K562 (cell line): Measurements from ENCODE around the gene FBP1. TPM values are rescaled to one million over a fixed set of nuclear protein-coding genes. Genes with fewer than 3 reads are reported as not detected.

Experiments
- ATAC-seq: fragments of 200-7000 bp; cut with Tn5 transposase; 3 replicates; pipeline ENCODE4 v1.9.1; 2020; ENCODE audit warnings: moderate library complexity
- BruUV-seq: library from RNA; stranded (reverse); fragments of 400-500 nt; replicated peaks from 2 replicates; lab custom pipeline; 2021; lab: Mats Ljungman, UMichigan
- CTCF ChIA-PET: fragments of 300-600 bp; formaldehyde crosslinking; extraction: SDS; loops from one replicate; lab custom pipeline; 2021; ENCODE audit warnings: low intra/inter-chr PET ratio; lab: Yijun Ruan, JAX
- POLR2A ChIA-PET: fragments of 300-600, 350-650 bp; sonication (Branson Sonifier 250); formaldehyde crosslinking; extraction: SDS; loops from one replicate; lab custom pipeline; 2021; ENCODE audit warnings: antibody characterized with exemption, inconsistent platforms; lab: Yijun Ruan, JAX
- DNase-seq, 4 experiments: peaks; one replicate each; pipeline versions ENCODE4 v3.0.0 to v3.0.0-alpha.2; 2011 to 2018; ENCODE audit warnings: low spot score in 3 of 4, mixed read lengths in 3 of 4; ENCODE audit errors: extremely low read depth in 1 of 4
- FAIRE-seq: peaks from 2 replicates; lab custom pipeline; 2011; peaks lifted over from hg19 to GRCh38; lab: Jason Lieb, UNC
- H2AFZ ChIP-seq: 2 replicates; pipeline ENCODE4 v1.6.0; 2011; ENCODE audit warnings: low read depth, low read length, control low read depth, inconsistent platforms
- H3K27ac ChIP-seq: fragments of 200-600 bp; 3 replicates; pipeline ENCODE4 v1.8.0; 2011; ENCODE audit warnings: low read depth, mild to moderate bottlenecking, control low read depth, inconsistent platforms, low read length, moderate library complexity, mixed read lengths; ENCODE audit errors: extremely low read depth
- H3K27me3 ChIP-seq, 2 experiments: fragments of 300-600 bp in 1 of 2; 2 replicates in 1 of 2; 3 replicates in 1 of 2; pipeline versions ENCODE4 v1.6.0 to v1.8.0; 2011; ENCODE audit warnings: inconsistent platforms in 2 of 2, low read length in 2 of 2, mild to moderate bottlenecking in 1 of 2, mixed read lengths in 1 of 2, moderate library complexity in 1 of 2; ENCODE audit not compliant: control insufficient read depth in 2 of 2, insufficient read depth in 2 of 2
- H3K36me3 ChIP-seq: fragments of 300-600 bp; 3 replicates; pipeline ENCODE4 v1.8.0; 2011; ENCODE audit warnings: mild to moderate bottlenecking, low read length, inconsistent platforms; ENCODE audit not compliant: control insufficient read depth, insufficient read depth
- H3K4me1 ChIP-seq, 2 experiments: fragments of 200-600 bp in 1 of 2; replicated peaks in 1 of 2; 2 replicates in 1 of 2; 3 replicates in 1 of 2; pipeline versions ENCODE4 v1.5.1 to v1.8.0; 2011; ENCODE audit warnings: inconsistent platforms in 2 of 2, low read length in 2 of 2, mild to moderate bottlenecking in 1 of 2, mixed read lengths in 1 of 2, moderate library complexity in 1 of 2; ENCODE audit not compliant: control insufficient read depth in 2 of 2, insufficient read depth in 2 of 2
- H3K4me2 ChIP-seq: 2 replicates; pipeline ENCODE4 v1.6.1; 2011; ENCODE audit warnings: low read length, control low read depth, inconsistent platforms, mixed read lengths; ENCODE audit not compliant: insufficient read depth
- H3K4me3 ChIP-seq: fragments of 200-600 bp; sonication (generic), shearing (Covaris generic); 2 replicates; pipeline ENCODE4 v1.5.1; 2016; ENCODE audit warnings: control low read depth, inconsistent platforms
- H3K79me2 ChIP-seq: fragments of 200-600 bp; 3 replicates; pipeline ENCODE4 v1.8.0; 2011; ENCODE audit warnings: low read length, inconsistent platforms; ENCODE audit not compliant: control insufficient read depth, insufficient read depth
- H3K9ac ChIP-seq, 2 experiments: 2 replicates each; pipeline versions ENCODE4 v1.6.0 to v1.6.1; 2011; ENCODE audit warnings: low read depth in 2 of 2, low read length in 2 of 2, control low read depth in 1 of 2, inconsistent platforms in 1 of 2, mild to moderate bottlenecking in 1 of 2, mixed read lengths in 1 of 2; ENCODE audit not compliant: insufficient read depth in 1 of 2
- H3K9me1 ChIP-seq: one replicate; pipeline ENCODE4 v1.6.0; 2011; ENCODE audit warnings: inconsistent platforms, mild to moderate bottlenecking, low read length, moderate library complexity; ENCODE audit not compliant: control insufficient read depth, insufficient read depth
- H3K9me3 ChIP-seq: replicated peaks from 2 replicates; pipeline ENCODE4 v1.5.1; 2011; ENCODE audit warnings: low read depth, low read length, inconsistent platforms; ENCODE audit not compliant: control insufficient read depth, insufficient read depth
- H4K20me1 ChIP-seq: replicated peaks from 2 replicates; pipeline ENCODE4 v1.6.1; 2011; ENCODE audit warnings: low read length, inconsistent platforms, mixed read lengths; ENCODE audit not compliant: control insufficient read depth, insufficient read depth
- BRD9 ChIP-seq: fragments of 450-650 bp; IDR thresholded peaks from 2 replicates; pipeline ENCODE4 v1.6.1; 2018; ENCODE audit warnings: low read depth; ENCODE audit not compliant: partially characterized antibody
- ESRRA ChIP-seq: fragments of 450-650 bp; IDR thresholded peaks from 2 replicates; pipeline ENCODE4 v1.6.1; 2014; ENCODE audit warnings: low read depth, mild to moderate bottlenecking, moderate library complexity, borderline replicate concordance
- MYNN ChIP-seq, 2 experiments: sonication (generic); formaldehyde crosslinking in 1 of 2; IDR thresholded peaks; 2 replicates each; pipeline versions ENCODE4 v1.5.0 to v1.6.1; 2016 to 2020; ENCODE audit warnings: antibody characterized with exemption in 1 of 2, missing genetic modification reagents in 1 of 2
- SPI1 ChIP-seq: IDR thresholded peaks from 2 replicates; pipeline ENCODE4 v1.6.1; 2011; ENCODE audit warnings: low read depth, low read length, control low read depth, borderline replicate concordance
- WGBS: fragments of 100-300 bp; shearing (Covaris generic); methylation state at CpG from one replicate; pipeline ENCODE4 v1.1.6; 2016; ENCODE audit warnings: low coverage, mixed read lengths; ENCODE audit not compliant: insufficient coverage; ENCODE audit errors: missing lambda C conversion rate; 5-methylcytosine and 5-hydroxymethylcytosine counted together
- in situ Hi-C: fragments of 300-500 bp; cut with MboI; formaldehyde crosslinking; loops from 4 replicates; pipeline ENCODE4 v1.15.0; 2018; ENCODE audit warnings: inconsistent platforms, mixed read lengths
- intact Hi-C: fragments of 100-400 bp; cut with micrococcal nuclease; formaldehyde crosslinking; loops from 2 replicates; pipeline ENCODE4 v1.14.2; 2022
- polyA plus RNA-seq, 8 experiments: library from polyadenylated mRNA; depleted of rRNA in 4 of 8; stranded (reverse) in 5 of 8; unstranded in 3 of 8; fragments of >200 nt; fragmentation: Nextera tagmentation in 2 of 8; fragmentation: Illumina TruSeq in 1 of 8; extraction: Ambion mirVana in 2 of 8; extraction: Trizol in 1 of 8; gene quantifications; 2 replicates each; pipeline versions ENCODE4 v1.2.1 to v1.2.3, GENCODE V29; 2011 to 2014; ENCODE audit warnings: inconsistent platforms in 1 of 8, missing spikeins in 1 of 8
- total RNA-seq, 7 experiments: library from RNA; depleted of rRNA in 6 of 7; stranded (reverse); fragments of >200 nt in 6 of 7; fragmentation: Illumina TruSeq in 2 of 7; extraction: Trizol in 2 of 7; gene quantifications; 2 replicates each; pipeline versions ENCODE4 v1.2.1 to v1.2.3, GENCODE V29; 2011 to 2021; ENCODE audit warnings: low replicate concordance in 1 of 7
- TF ChIP-seq, protein P1 (sequence below): fragments of 450-650 bp; IDR thresholded peaks from 2 replicates; pipeline ENCODE4 v1.6.1; 2017; ENCODE audit warnings: antibody characterized with exemption, mild to moderate bottlenecking
- TF ChIP-seq, protein P2 (sequence below): fragments of 250-450 bp; sonication (Bioruptor Pico); IDR thresholded peaks from 2 replicates; pipeline ENCODE4 v1.8.0; 2021; ENCODE audit warnings: moderate library complexity, mild to moderate bottlenecking, inconsistent platforms

FBP1 gene
- total and polyA plus RNA-seq, 9 of the 15 experiments (the other 6 are each of a cell fraction or from before 2014, with no cell fraction given): 0.24 TPM; not detected in 8

DNA sequence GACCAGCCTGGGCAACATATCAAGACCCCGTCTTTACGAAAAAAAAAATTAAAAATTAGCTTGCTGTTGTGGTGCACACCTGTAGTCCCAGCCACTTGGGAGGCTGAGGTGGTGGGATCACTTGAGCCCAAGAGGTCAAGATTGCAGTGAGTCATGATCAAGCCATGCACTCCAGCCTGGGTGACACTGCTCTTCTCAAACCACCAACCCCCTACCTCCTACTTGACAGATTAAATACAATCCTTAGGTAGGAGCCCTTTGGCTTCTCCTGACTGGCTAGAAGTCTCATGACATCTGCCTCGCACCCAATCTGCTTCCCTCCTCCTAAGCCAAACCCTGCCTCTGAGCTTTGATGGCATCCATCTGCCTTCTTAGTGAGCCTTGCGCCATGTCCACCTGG is 11.6 kb upstream of the FBP1 start (continued):
- TF ChIP-seq, protein P1, sequence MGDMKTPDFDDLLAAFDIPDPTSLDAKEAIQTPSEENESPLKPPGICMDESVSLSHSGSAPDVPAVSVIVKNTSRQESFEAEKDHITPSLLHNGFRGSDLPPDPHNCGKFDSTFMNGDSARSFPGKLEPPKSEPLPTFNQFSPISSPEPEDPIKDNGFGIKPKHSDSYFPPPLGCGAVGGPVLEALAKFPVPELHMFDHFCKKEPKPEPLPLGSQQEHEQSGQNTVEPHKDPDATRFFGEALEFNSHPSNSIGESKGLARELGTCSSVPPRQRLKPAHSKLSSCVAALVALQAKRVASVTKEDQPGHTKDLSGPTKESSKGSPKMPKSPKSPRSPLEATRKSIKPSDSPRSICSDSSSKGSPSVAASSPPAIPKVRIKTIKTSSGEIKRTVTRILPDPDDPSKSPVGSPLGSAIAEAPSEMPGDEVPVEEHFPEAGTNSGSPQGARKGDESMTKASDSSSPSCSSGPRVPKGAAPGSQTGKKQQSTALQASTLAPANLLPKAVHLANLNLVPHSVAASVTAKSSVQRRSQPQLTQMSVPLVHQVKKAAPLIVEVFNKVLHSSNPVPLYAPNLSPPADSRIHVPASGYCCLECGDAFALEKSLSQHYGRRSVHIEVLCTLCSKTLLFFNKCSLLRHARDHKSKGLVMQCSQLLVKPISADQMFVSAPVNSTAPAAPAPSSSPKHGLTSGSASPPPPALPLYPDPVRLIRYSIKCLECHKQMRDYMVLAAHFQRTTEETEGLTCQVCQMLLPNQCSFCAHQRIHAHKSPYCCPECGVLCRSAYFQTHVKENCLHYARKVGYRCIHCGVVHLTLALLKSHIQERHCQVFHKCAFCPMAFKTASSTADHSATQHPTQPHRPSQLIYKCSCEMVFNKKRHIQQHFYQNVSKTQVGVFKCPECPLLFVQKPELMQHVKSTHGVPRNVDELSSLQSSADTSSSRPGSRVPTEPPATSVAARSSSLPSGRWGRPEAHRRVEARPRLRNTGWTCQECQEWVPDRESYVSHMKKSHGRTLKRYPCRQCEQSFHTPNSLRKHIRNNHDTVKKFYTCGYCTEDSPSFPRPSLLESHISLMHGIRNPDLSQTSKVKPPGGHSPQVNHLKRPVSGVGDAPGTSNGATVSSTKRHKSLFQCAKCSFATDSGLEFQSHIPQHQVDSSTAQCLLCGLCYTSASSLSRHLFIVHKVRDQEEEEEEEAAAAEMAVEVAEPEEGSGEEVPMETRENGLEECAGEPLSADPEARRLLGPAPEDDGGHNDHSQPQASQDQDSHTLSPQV: no peak
- TF ChIP-seq, protein P2, sequence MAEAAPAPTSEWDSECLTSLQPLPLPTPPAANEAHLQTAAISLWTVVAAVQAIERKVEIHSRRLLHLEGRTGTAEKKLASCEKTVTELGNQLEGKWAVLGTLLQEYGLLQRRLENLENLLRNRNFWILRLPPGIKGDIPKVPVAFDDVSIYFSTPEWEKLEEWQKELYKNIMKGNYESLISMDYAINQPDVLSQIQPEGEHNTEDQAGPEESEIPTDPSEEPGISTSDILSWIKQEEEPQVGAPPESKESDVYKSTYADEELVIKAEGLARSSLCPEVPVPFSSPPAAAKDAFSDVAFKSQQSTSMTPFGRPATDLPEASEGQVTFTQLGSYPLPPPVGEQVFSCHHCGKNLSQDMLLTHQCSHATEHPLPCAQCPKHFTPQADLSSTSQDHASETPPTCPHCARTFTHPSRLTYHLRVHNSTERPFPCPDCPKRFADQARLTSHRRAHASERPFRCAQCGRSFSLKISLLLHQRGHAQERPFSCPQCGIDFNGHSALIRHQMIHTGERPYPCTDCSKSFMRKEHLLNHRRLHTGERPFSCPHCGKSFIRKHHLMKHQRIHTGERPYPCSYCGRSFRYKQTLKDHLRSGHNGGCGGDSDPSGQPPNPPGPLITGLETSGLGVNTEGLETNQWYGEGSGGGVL: no peak

DNA sequence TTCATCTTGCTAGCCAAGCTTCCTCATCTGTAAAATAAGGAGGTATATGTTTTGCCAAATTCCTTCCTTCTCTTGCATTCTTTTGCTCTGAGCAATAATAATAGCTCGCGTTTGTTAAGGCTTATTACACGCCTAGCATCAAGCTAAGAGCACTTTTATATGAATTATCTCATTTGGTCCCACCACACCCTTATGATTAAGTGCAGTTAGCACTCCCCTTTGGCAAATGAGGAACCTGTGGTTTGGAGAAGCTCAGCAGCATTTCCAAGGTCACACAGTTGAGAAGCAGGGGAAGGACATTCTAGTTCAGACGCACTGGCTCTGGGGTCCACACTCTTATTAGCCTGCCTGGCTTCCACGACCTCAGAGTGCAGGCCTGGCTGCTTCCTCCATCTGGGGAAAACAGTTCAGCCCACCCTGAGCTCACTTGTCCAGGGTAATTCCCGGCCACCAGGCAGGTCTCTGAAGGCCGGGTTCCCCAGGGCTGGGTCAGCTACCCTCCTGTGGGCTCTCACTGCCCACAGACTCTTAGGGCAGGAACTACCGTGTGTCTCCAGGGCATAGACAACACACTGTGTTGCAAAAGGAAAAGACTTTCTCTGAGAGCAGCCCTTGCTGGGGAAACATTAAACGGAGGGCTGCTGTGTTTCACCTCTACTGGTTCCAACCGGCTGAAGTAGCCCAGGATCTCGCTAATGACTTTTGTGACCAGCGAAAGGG is 9.9 kb upstream of the FBP1 start:
- ATAC-seq (no peak), FAIRE-seq (no peak), DNase-seq (no peak)
- no peak overlapping the region for H3K9ac ChIP-seq
- H3K4me2 ChIP-seq: no peak overlapping the region
- peaks cover 0 to 3% of the 10 kb centered on the region in 2 experiments; a peak in 1 of 5 replicates for H3K4me1 ChIP-seq
- BruUV-seq: no TSS peak
- H3K9me1 ChIP-seq: no peaks in the 10 kb centered on the region
- H3K27me3 ChIP-seq: peaks cover 45 to 76% of the 10 kb centered on the region in 2 experiments
- in situ Hi-C loops: no loop called here
- CTCF ChIA-PET: no interaction called here
- no peaks in the 10 kb centered on the region for H3K9me3 ChIP-seq
- no peak for TF ChIP-seq BRD9
- TF ChIP-seq ESRRA: peak; percentile 74
- no peak for TF ChIP-seq MYNN (IDR thresholded peaks at IDR 0.05)
- no peak for TF ChIP-seq MYNN (CRISPR knock-in tag; IDR thresholded peaks at IDR 0.05)
- peak; percentile 45; the same call in 1 of the 2 replicates for TF ChIP-seq SPI1
- TF ChIP-seq, all 486 proteins: peak for 2
- H3K36me3 ChIP-seq: no peaks in the 10 kb centered on the region
- POLR2A ChIA-PET: interaction anchor here (0.9 kb wide), 1 partner anchor 9 kb away, joined by 3 read pairs; no protein-coding TSS in a partner anchor
- H3K4me3 ChIP-seq: no peak overlapping the region
- H3K27ac ChIP-seq: no peak overlapping the region
- H3K79me2 ChIP-seq: no peaks in the 10 kb centered on the region
- H2AFZ ChIP-seq: no peak overlapping the region
- intact Hi-C loops: no loop called here
- no peaks in the 10 kb centered on the region; the same call in 1 of the 2 replicates for H4K20me1 ChIP-seq
- WGBS: 4% methylated on average over 12 of the region's 12 CpGs
